ENCODE measurements around the gene C19orf85. TPM values are rescaled to one million over a fixed set of nuclear protein-coding genes. Genes with fewer than 3 reads are reported as not detected.

C19orf85 gene
- total RNA-seq, 1 experiment from 2014 or later: 0.23 TPM

GRCh38 chr19:55461259-55461973 is 3.1 kb downstream of the C19orf85 start, which contains the start of gene ISOC2:
TSS of gene ISOC2 (minus strand) at chr19:55461642. CDS start at chr19:55456486, 5,156 bp downstream.
- peak; percentile 100 for DNase-seq (ENCODE audit: unreplicated experiment)
- peak within 1 kb of the TSS; percentile 83 for H3K27ac Mint-ChIP-seq (ENCODE audit: low read depth, unreplicated experiment)
- H3K4me3 Mint-ChIP-seq (ENCODE audit: unreplicated experiment): peak within 1 kb of the TSS; percentile 97
- H3K9me3 Mint-ChIP-seq (ENCODE audit: unreplicated experiment): no peaks in the 10 kb centered on the region
- TSS peak; percentile 74 for BruUV-seq (replicated peaks)
- intact Hi-C loops (cut with micrococcal nuclease): no loop called here
- CTCF ChIA-PET: interaction anchor here (0.6 to 0.9 kb wide), 2 partner anchors 26 to 80 kb away, joined by 3 to 4 read pairs; no protein-coding TSS in a partner anchor
- peaks cover 17% of the 10 kb centered on the region for H3K4me1 Mint-ChIP-seq (ENCODE audit: insufficient read depth, unreplicated experiment)
- H3K36me3 Mint-ChIP-seq (ENCODE audit: insufficient read depth, unreplicated experiment): peaks cover 14% of the 10 kb centered on the region
- no peak for TF ChIP-seq CTCF (IDR thresholded peaks at IDR 0.05; ENCODE audit: unreplicated experiment)
- POLR2A ChIA-PET: interaction anchor here (0.6 to 2.6 kb wide), 24 partner anchors 8 to 1317 kb away, joined by 3 to 35 read pairs (median 4); partner anchors contain the start of genes KMT5C, TMEM238, U2AF2 and ZNF628
- no peaks in the 10 kb centered on the region for H3K27me3 Mint-ChIP-seq (ENCODE audit: insufficient read depth, unreplicated experiment)

GRCh38 chr19:55460670-55461258 is 3.8 kb downstream of the C19orf85 start:
- intact Hi-C loops (cut with micrococcal nuclease): no loop called here
- Mint-ChIP-seq H3K4me3 (ENCODE audit: unreplicated experiment) (peak overlapping the region; percentile 97), H3K4me1 (ENCODE audit: insufficient read depth, unreplicated experiment) (peaks cover 17% of the 10 kb centered on the region), H3K27ac (ENCODE audit: low read depth, unreplicated experiment) (peak overlapping the region; percentile 83), H3K27me3 (ENCODE audit: insufficient read depth, unreplicated experiment) (no peaks in the 10 kb centered on the region), H3K36me3 (ENCODE audit: insufficient read depth, unreplicated experiment) (peaks cover 16% of the 10 kb centered on the region), H3K9me3 (ENCODE audit: unreplicated experiment) (no peaks in the 10 kb centered on the region)
- no TSS peak for BruUV-seq (replicated peaks)
- DNase-seq (ENCODE audit: unreplicated experiment): peak; percentile 74
- TF ChIP-seq CTCF (IDR thresholded peaks at IDR 0.05; ENCODE audit: unreplicated experiment): no peak
- CTCF ChIA-PET: interaction anchor here (0.5 to 1.0 kb wide), 3 partner anchors 168 to 609 kb away, joined by 3 to 4 read pairs (median 3); no protein-coding TSS in a partner anchor
- POLR2A ChIA-PET: interaction anchor here (0.6 to 1.0 kb wide), 3 partner anchors 15 to 72 kb away, joined by 3 to 4 read pairs (median 3); partner anchors contain the start of gene ZNF628

GRCh38 chr19:55459950-55460657 is 4.4 kb downstream of the C19orf85 start:
- Mint-ChIP-seq H3K27ac (ENCODE audit: low read depth, unreplicated experiment) (peak overlapping the region; percentile 83), H3K36me3 (ENCODE audit: insufficient read depth, unreplicated experiment) (peaks cover 16% of the 10 kb centered on the region), H3K4me1 (ENCODE audit: insufficient read depth, unreplicated experiment) (peaks cover 17% of the 10 kb centered on the region), H3K27me3 (ENCODE audit: insufficient read depth, unreplicated experiment) (no peaks in the 10 kb centered on the region), H3K4me3 (ENCODE audit: unreplicated experiment) (peak overlapping the region; percentile 97), H3K9me3 (ENCODE audit: unreplicated experiment) (no peaks in the 10 kb centered on the region)
- intact Hi-C loops (cut with micrococcal nuclease): no loop called here
- no peak for DNase-seq (ENCODE audit: unreplicated experiment)
- ChIA-PET POLR2A (interaction anchor here (0.6 to 1.6 kb wide), 5 partner anchors 13 to 72 kb away, joined by 3 to 4 read pairs (median 3); partner anchors contain the start of genes UBE2S and ZNF628), CTCF (interaction anchor here (0.5 to 1.7 kb wide), 4 partner anchors 7 to 610 kb away, joined by 3 to 12 read pairs (median 4); no protein-coding TSS in a partner anchor)
- TF ChIP-seq CTCF (IDR thresholded peaks at IDR 0.05; ENCODE audit: unreplicated experiment): no peak
- TSS peak; percentile 61 for BruUV-seq (replicated peaks)

All from MCF 10A (cell line).